Nephron (organoid): ENCODE data around the gene ZFYVE28.
A peak's percentile ranks its signal among the peaks of the same experiment; 100 is the strongest.

Source experiments
- H3K27ac Mint-ChIP-seq, 3 experiments: 2 replicates each; pipeline ENCODE4 v1.8.0; 2020; ENCODE audit warnings: mixed read lengths in 3 of 3, mild to moderate bottlenecking in 2 of 3, moderate library complexity in 1 of 3
- H3K27me3 Mint-ChIP-seq: 2 replicates; pipeline ENCODE4 v1.8.0; 2021; ENCODE audit warnings: low read depth, mild to moderate bottlenecking, moderate library complexity, mixed read lengths
- H3K36me3 Mint-ChIP-seq: 2 replicates; pipeline ENCODE4 v1.8.0; 2020; ENCODE audit warnings: low read depth, mixed read lengths
- H3K4me1 Mint-ChIP-seq: 2 replicates; pipeline ENCODE4 v1.8.0; 2020; ENCODE audit warnings: mixed read lengths
- H3K4me3 Mint-ChIP-seq, 3 experiments: 2 replicates each; pipeline ENCODE4 v1.8.0; 2020; ENCODE audit warnings: mild to moderate bottlenecking in 3 of 3, mixed read lengths in 3 of 3, moderate library complexity in 2 of 3
- H3K9me3 Mint-ChIP-seq: 2 replicates; pipeline ENCODE4 v1.8.0; 2020; ENCODE audit warnings: mixed read lengths
- TF ChIP-seq, protein P1 (sequence below), 3 experiments: fragments of 200-600 bp; sonication (generic); IDR thresholded peaks; one replicate each; pipeline ENCODE4 v1.5.0; 2021; ENCODE audit warnings: antibody characterized with exemption in 3 of 3; ENCODE audit not compliant: unreplicated experiment in 3 of 3

Gene ZFYVE28

DNA sequence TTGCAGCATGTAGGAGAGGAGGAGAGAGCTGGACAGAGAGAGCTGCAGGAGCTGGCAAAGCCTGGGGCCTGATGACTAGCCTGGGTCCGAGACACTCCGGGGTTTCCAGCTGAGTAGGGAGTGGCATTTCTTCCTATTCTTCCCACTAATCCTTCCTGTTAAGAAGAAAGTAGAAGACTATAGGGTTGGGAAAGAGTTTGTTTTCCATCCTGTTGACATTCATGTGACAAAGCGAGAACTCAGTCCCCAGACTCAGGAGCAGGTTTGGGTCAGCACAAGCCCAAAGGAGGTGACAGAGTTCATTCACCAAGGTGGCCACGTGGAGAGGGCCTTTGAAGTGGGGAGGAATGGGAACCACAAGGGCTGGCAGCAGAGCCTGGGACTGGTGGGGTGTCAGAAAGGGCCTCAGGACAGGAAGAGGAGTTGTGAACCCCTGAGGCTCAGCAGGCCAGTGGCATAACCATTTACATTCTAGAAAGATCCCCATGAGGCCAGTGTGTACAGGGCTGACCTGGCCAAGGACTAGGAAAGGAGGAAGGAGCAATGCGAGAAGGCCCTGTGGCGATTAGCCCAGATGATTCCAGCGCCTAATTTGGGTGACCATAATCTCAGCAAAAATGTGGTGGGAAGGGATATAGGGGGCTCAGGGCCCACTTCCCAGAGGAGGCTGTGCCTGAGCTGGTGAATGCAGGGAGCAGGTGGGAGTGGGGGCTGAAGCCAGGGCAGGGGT lies 173.2 kb downstream of the ZFYVE28 start:
- TF ChIP-seq, protein P1, sequence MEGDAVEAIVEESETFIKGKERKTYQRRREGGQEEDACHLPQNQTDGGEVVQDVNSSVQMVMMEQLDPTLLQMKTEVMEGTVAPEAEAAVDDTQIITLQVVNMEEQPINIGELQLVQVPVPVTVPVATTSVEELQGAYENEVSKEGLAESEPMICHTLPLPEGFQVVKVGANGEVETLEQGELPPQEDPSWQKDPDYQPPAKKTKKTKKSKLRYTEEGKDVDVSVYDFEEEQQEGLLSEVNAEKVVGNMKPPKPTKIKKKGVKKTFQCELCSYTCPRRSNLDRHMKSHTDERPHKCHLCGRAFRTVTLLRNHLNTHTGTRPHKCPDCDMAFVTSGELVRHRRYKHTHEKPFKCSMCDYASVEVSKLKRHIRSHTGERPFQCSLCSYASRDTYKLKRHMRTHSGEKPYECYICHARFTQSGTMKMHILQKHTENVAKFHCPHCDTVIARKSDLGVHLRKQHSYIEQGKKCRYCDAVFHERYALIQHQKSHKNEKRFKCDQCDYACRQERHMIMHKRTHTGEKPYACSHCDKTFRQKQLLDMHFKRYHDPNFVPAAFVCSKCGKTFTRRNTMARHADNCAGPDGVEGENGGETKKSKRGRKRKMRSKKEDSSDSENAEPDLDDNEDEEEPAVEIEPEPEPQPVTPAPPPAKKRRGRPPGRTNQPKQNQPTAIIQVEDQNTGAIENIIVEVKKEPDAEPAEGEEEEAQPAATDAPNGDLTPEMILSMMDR (IDR thresholded peaks at IDR 0.05; ENCODE audit: unreplicated experiment in 3 of 3): no peak
- H3K9me3 Mint-ChIP-seq: no peaks in the 10 kb centered on the region
- H3K36me3 Mint-ChIP-seq: peaks cover 4% of the 10 kb centered on the region
- H3K27me3 Mint-ChIP-seq: no peaks in the 10 kb centered on the region
- peaks cover 34% of the 10 kb centered on the region for H3K4me1 Mint-ChIP-seq
- no peak overlapping the region for H3K4me3 Mint-ChIP-seq
- peak overlapping the region; percentile 94 to 99 (median 95) for H3K27ac Mint-ChIP-seq

DNA sequence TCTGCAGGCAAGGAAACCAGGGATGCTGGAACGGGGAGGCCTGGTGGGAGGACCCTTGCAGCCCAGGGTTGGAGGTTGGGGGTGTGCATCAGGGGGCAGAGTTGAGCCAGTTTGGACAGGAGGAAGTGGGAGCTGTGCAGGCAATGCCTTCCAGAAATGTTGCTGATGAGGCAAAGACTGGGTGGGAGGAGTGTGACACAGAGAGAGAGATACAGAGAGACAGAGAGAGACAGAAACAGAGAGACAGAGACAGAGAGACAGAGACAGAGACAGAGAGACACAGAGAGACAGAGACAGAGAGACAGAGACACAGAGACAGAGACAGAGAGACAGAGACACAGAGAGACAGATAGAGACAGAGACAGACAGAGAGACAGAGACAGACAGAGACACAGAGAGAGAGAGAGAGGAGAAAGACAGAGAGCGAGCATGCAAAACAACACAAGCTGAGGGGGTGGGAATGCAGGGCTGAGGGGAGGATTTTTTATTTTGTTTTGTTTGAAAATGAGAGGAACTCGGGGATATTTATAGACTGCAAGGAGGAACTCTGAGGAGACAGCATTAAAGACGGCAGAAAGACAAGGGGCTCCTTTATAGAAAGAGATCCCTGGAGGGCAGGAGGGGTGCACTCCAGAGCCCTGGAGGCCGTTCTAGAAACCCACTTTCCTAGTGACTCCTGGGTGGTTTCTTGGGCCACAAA lies 174.6 kb downstream of the ZFYVE28 start:
- peaks cover 1% of the 10 kb centered on the region for H3K36me3 Mint-ChIP-seq
- no peaks in the 10 kb centered on the region for H3K9me3 Mint-ChIP-seq
- no peaks in the 10 kb centered on the region for H3K27me3 Mint-ChIP-seq
- H3K27ac Mint-ChIP-seq: peak overlapping the region; percentile 94 to 99 (median 95)
- peak overlapping the region; percentile 61 to 71 (median 66) for H3K4me3 Mint-ChIP-seq
- TF ChIP-seq, protein P1 (IDR thresholded peaks at IDR 0.05; ENCODE audit: unreplicated experiment in 3 of 3): no peak
- H3K4me1 Mint-ChIP-seq: peaks cover 46% of the 10 kb centered on the region

DNA sequence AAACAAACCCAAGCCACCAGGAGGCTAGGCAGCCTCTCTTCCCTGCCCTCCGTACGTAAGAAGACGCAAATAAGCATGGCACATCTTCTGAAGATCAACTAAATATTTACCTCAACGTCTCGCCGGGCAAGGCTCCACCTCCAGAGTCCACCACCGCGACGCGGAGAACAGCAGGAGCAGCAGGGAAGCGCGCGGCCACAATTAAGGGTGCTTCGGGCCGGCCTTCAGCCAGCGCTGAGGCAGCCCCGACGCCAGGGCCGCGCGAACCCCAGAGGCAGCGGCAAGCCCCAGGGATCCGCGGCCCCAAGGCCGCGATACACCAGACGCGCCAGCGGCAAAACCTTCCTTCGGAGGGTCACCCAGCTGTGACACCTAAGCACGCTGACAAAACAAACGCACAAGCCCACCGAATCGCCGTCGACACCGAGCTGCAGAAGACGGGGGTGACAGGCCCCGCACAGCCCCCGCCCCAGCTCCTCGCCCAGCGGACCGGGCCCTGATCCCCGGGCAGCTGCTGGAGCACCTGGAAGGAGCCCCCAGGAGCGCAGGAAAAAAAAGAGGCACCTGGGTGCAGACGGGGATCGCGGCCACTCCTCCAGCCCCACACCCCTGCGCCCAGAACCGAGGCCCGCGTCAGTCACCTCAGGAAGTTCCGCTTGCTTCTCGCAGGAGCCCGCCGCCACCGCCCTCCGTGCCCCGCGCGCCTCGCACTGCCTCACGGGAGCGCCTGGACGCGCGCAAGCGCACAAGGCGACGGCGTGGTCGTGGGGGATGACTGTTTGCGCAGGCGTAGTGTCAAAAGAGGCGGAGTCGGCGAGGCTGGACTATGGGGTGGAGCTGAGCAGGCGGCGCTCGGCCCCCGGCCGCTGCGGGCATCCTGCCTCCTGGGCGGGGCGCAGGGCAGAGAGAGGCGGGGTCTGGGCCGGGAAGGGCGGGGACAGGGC lies 176.8 kb downstream of the ZFYVE28 start, which contains the start of the genes HAUS3 and POLN:
HAUS3 (minus strand) TSS at position 712 of the 944 bp plus-strand sequence. CDS start 1,175 bp downstream, outside the sequence.
POLN (minus strand) TSS at position 712 of the 944 bp plus-strand sequence. CDS start 12,890 bp downstream, outside the sequence.
- Mint-ChIP-seq H3K4me1 (peaks cover 51% of the 10 kb centered on the region), H3K4me3 (peak within 1 kb of the TSS; percentile 88 to 92 (median 89)), H3K27ac (peak within 1 kb of the TSS in 2 of 3 experiments; percentile 1 to 52), H3K9me3 (no peaks in the 10 kb centered on the region), H3K36me3 (peaks cover 10% of the 10 kb centered on the region), H3K27me3 (no peaks in the 10 kb centered on the region)
- TF ChIP-seq, protein P1 (IDR thresholded peaks at IDR 0.05; ENCODE audit: unreplicated experiment in 3 of 3): peak in 1 of 3 experiments; percentile 8

DNA sequence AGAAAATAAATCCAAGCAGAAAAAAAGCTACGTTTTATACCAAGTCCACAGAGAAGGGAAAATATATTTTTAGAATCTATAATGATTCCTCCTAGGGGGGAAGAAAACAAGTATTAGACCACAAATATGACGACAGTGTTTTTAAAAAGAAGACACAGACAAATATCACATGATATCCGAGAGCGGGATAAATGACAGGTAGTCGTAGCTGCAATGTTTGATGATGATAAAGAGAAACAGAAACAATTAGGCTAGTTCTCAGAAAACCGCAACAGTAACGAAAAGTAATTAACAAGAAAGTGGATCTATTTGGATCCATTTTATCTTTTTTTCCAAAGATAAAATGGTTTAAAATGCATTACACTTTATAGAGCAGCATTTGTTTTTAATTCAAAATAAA lies 177.4 kb downstream of the ZFYVE28 start:
- Mint-ChIP-seq H3K36me3 (peaks cover 10% of the 10 kb centered on the region), H3K27me3 (no peaks in the 10 kb centered on the region), H3K4me3 (peak overlapping the region; percentile 88 to 92 (median 89)), H3K27ac (peak overlapping the region in 2 of 3 experiments; percentile 1 to 52), H3K9me3 (no peaks in the 10 kb centered on the region), H3K4me1 (peaks cover 51% of the 10 kb centered on the region)
- TF ChIP-seq, protein P1 (IDR thresholded peaks at IDR 0.05; ENCODE audit: unreplicated experiment in 3 of 3): peak in 1 of 3 experiments; percentile 2

DNA sequence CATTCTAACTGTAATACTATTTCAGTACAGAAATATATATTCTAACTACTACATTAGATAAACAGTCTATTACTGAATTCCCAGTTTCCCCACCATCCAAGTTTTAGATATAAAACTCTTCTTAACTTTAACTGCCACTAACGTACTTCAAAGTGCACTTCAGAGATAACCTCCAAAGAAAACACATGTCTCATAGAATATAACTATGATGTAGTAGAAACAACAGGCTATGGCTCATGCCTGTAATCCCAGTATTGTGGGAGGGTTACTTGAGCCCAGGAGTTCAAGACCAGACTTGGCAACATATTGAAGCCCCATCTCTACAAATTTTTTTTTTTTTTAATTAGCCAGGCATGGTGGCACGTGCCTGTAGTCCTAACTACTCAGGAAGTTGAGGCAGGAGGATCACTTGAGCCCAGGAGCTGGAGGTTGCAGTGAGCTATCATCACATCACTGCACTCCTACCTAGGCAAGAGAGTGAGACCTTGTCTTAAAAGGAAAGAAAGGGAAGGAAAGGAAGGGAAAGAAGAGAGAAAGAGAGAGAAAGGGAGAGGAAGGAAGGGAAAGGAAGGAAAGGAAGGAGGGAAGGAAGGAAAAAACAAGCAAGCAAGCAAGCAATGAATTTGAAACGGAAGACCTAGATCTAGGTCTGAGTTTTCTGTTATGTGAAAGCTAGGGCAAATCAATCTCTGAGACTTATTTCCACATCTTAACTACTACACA lies 181.3 kb downstream of the ZFYVE28 start:
- Mint-ChIP-seq H3K36me3 (peaks cover 28% of the 10 kb centered on the region), H3K27me3 (no peaks in the 10 kb centered on the region), H3K9me3 (no peaks in the 10 kb centered on the region), H3K27ac (no peak overlapping the region), H3K4me1 (peaks cover 26% of the 10 kb centered on the region), H3K4me3 (peak overlapping the region; percentile 12 to 55 (median 18))
- TF ChIP-seq, protein P1 (IDR thresholded peaks at IDR 0.05; ENCODE audit: unreplicated experiment in 3 of 3): no peak
